WTC11 (cell line): ENCODE results near the gene C17orf67. TPM values are rescaled to one million over a fixed set of nuclear protein-coding genes. Genes with fewer than 3 reads are reported as not detected.

ENCODE experiments used
- ATAC-seq: fragments of 200-7000 bp; cut with Tn5 transposase; 2 replicates; pipeline ENCODE4 v1.10.0; 2021; ENCODE audit warnings: mild to moderate bottlenecking, moderate library complexity
- CTCF ChIA-PET: fragments of 300-600 bp; sonication (Branson Sonifier 250); formaldehyde crosslinking; loops from one replicate; lab custom pipeline; 2021; ENCODE audit warnings: antibody characterized with exemption; lab: Charles Lee
- POLR2A ChIA-PET: fragments of 350-600 bp; sonication (Branson Sonifier 250); formaldehyde crosslinking; loops from one replicate; lab custom pipeline; 2021; ENCODE audit warnings: antibody characterized with exemption; lab: Charles Lee
- DNase-seq: peaks from one replicate; pipeline ENCODE4 v3.0.0; 2021; ENCODE audit warnings: low spot score
- H3K27ac Mint-ChIP-seq: 2 replicates; pipeline ENCODE4 v1.8.0; 2021; ENCODE audit warnings: mixed read lengths
- H3K27me3 Mint-ChIP-seq: 2 replicates; pipeline ENCODE4 v1.8.0; 2021; ENCODE audit warnings: low read depth, mild to moderate bottlenecking, moderate library complexity, mixed read lengths
- H3K36me3 Mint-ChIP-seq: 2 replicates; pipeline ENCODE4 v1.8.0; 2021; ENCODE audit warnings: mixed read lengths
- H3K4me1 Mint-ChIP-seq: 2 replicates; pipeline ENCODE4 v1.8.0; 2022; ENCODE audit warnings: mixed read lengths
- H3K4me3 Mint-ChIP-seq: 2 replicates; pipeline ENCODE4 v1.8.0; 2021; ENCODE audit warnings: mild to moderate bottlenecking, moderate library complexity, mixed read lengths
- H3K9me3 Mint-ChIP-seq: 2 replicates; pipeline ENCODE4 v1.8.0; 2021; ENCODE audit warnings: mixed read lengths
- ATF2 ChIP-seq: sonication (generic); formaldehyde crosslinking; IDR thresholded peaks from 2 replicates; pipeline ENCODE4 v1.8.1; 2022; ENCODE audit warnings: low read depth, missing genetic modification reagents, borderline replicate concordance
- CREB1 ChIP-seq: sonication (generic); formaldehyde crosslinking; IDR thresholded peaks from 2 replicates; pipeline ENCODE4 v1.8.0; 2023; ENCODE audit warnings: mild to moderate bottlenecking, missing genetic modification reagents
- CTCF ChIP-seq: fragments of 200-600 bp; IDR thresholded peaks from 2 replicates; pipeline ENCODE4 v1.8.0; 2022; ENCODE audit warnings: antibody characterized with exemption
- ELF4 ChIP-seq: sonication (generic); formaldehyde crosslinking; IDR thresholded peaks from 2 replicates; pipeline ENCODE4 v1.8.1; 2022; ENCODE audit warnings: low read depth, mild to moderate bottlenecking, moderate library complexity, missing genetic modification reagents
- NFE2L1 ChIP-seq: sonication (generic); formaldehyde crosslinking; IDR thresholded peaks from 2 replicates; pipeline ENCODE4 v1.8.1; 2023; ENCODE audit warnings: missing genetic modification reagents
- NFYB ChIP-seq: sonication (generic); formaldehyde crosslinking; conservative IDR thresholded peaks from 2 replicates; pipeline ENCODE4 v1.8.0; 2022; ENCODE audit warnings: low read depth, missing genetic modification reagents
- NR2C2 ChIP-seq: sonication (generic); formaldehyde crosslinking; IDR thresholded peaks from 2 replicates; pipeline ENCODE4 v1.8.0; 2022; ENCODE audit warnings: mild to moderate bottlenecking, missing genetic modification reagents
- TCF7 ChIP-seq: sonication (generic); formaldehyde crosslinking; IDR thresholded peaks from 2 replicates; pipeline ENCODE4 v1.8.0; 2022; ENCODE audit warnings: mild to moderate bottlenecking, low read depth, missing genetic modification reagents, moderate library complexity
- ZMAT4 ChIP-seq: fragments of 250-450 bp; sonication (Bioruptor Pico); IDR thresholded peaks from 2 replicates; pipeline ENCODE4 v1.9.0; 2021; ENCODE audit warnings: mild to moderate bottlenecking
- ZNF138 ChIP-seq: sonication (generic); formaldehyde crosslinking; conservative IDR thresholded peaks from 2 replicates; pipeline ENCODE4 v1.8.1; 2022; ENCODE audit warnings: mild to moderate bottlenecking, moderate library complexity, missing genetic modification reagents
- ZNF232 ChIP-seq: sonication (generic); formaldehyde crosslinking; IDR thresholded peaks from 2 replicates; pipeline ENCODE4 v1.8.0; 2022; ENCODE audit warnings: mild to moderate bottlenecking, missing genetic modification reagents
- ZNF423 ChIP-seq: fragments of 250-450 bp; sonication (Bioruptor Pico); IDR thresholded peaks from 2 replicates; pipeline ENCODE4 v2.1.2; 2022; ENCODE audit warnings: mild to moderate bottlenecking, moderate library complexity
- total RNA-seq: library from RNA; stranded (reverse); gene quantifications from 3 replicates; pipeline ENCODE4 v1.2.3, GENCODE V29; 2021
- TF ChIP-seq, protein P1 (sequence below): fragments of 250-450 bp; sonication (Bioruptor Pico); IDR thresholded peaks from 2 replicates; pipeline ENCODE4 v2.1.2; 2022; ENCODE audit warnings: mild to moderate bottlenecking, moderate library complexity
- TF ChIP-seq, protein P2 (sequence below): sonication (generic); formaldehyde crosslinking; IDR thresholded peaks from 2 replicates; pipeline ENCODE4 v1.8.1; 2023; ENCODE audit warnings: mild to moderate bottlenecking, moderate library complexity, missing genetic modification reagents
- TF ChIP-seq, protein P3 (sequence below): sonication (generic); formaldehyde crosslinking; IDR thresholded peaks from 2 replicates; pipeline ENCODE4 v1.8.1; 2022; ENCODE audit warnings: mild to moderate bottlenecking, missing genetic modification reagents, moderate library complexity, borderline replicate concordance
- TF ChIP-seq, protein P4 (sequence below): sonication (generic); formaldehyde crosslinking; conservative IDR thresholded peaks from 2 replicates; pipeline ENCODE4 v1.8.1; 2023; ENCODE audit warnings: mild to moderate bottlenecking, low read depth, missing genetic modification reagents, moderate library complexity
- TF ChIP-seq, protein P5 (sequence below): sonication (generic); formaldehyde crosslinking; IDR thresholded peaks from 2 replicates; pipeline ENCODE4 v1.8.1; 2023; ENCODE audit warnings: mild to moderate bottlenecking, missing genetic modification reagents
- TF ChIP-seq, protein P6 (sequence below): sonication (generic); formaldehyde crosslinking; IDR thresholded peaks from 2 replicates; pipeline ENCODE4 v1.8.1; 2022; ENCODE audit warnings: mild to moderate bottlenecking, moderate library complexity, missing genetic modification reagents

The C17orf67 gene
- total RNA-seq, 1 experiment from 2014 or later, result 3.3 TPM

DNA sequence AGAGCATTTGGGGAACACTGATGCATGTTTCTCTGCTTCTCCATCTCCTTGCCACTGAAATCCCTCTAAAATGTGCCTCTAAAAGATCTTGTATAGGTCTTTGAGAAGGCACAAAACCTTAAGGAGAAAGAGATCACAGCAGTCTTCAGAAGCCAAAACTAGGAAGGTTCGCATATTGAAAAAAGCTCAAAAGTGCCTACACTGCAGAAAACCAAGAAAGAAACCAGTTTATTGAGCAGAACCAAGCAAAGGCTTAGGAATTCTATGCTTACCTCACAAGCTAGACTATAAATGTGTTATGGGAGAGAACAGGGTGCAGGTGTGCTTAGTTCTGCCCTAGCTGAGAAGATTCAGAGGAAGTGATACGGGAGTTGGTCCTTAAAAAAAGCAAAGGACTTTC is 16.9 kb upstream of the C17orf67 start (continued):
- TF ChIP-seq, protein P1, sequence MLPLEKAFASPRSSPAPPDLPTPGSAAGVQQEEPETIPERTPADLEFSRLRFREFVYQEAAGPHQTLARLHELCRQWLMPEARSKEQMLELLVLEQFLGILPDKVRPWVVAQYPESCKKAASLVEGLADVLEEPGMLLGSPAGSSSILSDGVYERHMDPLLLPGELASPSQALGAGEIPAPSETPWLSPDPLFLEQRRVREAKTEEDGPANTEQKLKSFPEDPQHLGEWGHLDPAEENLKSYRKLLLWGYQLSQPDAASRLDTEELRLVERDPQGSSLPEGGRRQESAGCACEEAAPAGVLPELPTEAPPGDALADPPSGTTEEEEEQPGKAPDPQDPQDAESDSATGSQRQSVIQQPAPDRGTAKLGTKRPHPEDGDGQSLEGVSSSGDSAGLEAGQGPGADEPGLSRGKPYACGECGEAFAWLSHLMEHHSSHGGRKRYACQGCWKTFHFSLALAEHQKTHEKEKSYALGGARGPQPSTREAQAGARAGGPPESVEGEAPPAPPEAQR (CRISPR knock-in tag), result no peak
- TF ChIP-seq, protein P2, sequence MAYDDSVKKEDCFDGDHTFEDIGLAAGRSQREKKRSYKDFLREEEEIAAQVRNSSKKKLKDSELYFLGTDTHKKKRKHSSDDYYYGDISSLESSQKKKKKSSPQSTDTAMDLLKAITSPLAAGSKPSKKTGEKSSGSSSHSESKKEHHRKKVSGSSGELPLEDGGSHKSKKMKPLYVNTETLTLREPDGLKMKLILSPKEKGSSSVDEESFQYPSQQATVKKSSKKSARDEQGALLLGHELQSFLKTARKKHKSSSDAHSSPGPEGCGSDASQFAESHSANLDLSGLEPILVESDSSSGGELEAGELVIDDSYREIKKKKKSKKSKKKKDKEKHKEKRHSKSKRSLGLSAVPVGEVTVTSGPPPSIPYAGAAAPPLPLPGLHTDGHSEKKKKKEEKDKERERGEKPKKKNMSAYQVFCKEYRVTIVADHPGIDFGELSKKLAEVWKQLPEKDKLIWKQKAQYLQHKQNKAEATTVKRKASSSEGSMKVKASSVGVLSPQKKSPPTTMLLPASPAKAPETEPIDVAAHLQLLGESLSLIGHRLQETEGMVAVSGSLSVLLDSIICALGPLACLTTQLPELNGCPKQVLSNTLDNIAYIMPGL (CRISPR knock-in tag), result no peak
- TF ChIP-seq, protein P3, sequence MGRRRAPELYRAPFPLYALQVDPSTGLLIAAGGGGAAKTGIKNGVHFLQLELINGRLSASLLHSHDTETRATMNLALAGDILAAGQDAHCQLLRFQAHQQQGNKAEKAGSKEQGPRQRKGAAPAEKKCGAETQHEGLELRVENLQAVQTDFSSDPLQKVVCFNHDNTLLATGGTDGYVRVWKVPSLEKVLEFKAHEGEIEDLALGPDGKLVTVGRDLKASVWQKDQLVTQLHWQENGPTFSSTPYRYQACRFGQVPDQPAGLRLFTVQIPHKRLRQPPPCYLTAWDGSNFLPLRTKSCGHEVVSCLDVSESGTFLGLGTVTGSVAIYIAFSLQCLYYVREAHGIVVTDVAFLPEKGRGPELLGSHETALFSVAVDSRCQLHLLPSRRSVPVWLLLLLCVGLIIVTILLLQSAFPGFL (CRISPR knock-in tag), result no peak
- TF ChIP-seq TCF7 (CRISPR knock-in tag), result no peak
- no peak for TF ChIP-seq ATF2 (CRISPR knock-in tag)
- no peak for TF ChIP-seq ZNF423 (CRISPR knock-in tag)
- TF ChIP-seq, protein P4, sequence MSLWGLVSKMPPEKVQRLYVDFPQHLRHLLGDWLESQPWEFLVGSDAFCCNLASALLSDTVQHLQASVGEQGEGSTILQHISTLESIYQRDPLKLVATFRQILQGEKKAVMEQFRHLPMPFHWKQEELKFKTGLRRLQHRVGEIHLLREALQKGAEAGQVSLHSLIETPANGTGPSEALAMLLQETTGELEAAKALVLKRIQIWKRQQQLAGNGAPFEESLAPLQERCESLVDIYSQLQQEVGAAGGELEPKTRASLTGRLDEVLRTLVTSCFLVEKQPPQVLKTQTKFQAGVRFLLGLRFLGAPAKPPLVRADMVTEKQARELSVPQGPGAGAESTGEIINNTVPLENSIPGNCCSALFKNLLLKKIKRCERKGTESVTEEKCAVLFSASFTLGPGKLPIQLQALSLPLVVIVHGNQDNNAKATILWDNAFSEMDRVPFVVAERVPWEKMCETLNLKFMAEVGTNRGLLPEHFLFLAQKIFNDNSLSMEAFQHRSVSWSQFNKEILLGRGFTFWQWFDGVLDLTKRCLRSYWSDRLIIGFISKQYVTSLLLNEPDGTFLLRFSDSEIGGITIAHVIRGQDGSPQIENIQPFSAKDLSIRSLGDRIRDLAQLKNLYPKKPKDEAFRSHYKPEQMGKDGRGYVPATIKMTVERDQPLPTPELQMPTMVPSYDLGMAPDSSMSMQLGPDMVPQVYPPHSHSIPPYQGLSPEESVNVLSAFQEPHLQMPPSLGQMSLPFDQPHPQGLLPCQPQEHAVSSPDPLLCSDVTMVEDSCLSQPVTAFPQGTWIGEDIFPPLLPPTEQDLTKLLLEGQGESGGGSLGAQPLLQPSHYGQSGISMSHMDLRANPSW (CRISPR knock-in tag), result no peak

- Mint-ChIP-seq H3K9me3 (no peaks in the 10 kb centered on the region), H3K4me3 (no peak overlapping the region), H3K27me3 (no peaks in the 10 kb centered on the region), H3K36me3 (peaks cover 15% of the 10 kb centered on the region), H3K27ac (no peak overlapping the region), H3K4me1 (no peaks in the 10 kb centered on the region)
- ATAC-seq (no peak), DNase-seq (no peak)
- POLR2A ChIA-PET, result no interaction called here
- CTCF ChIA-PET, result no interaction called here
- TF ChIP-seq CTCF (no peak), ZNF423 (CRISPR knock-in tag) (no peak), NFE2L1 (CRISPR knock-in tag) (no peak), NR2C2 (CRISPR knock-in tag) (no peak), ZNF138 (no peak), ZMAT4 (CRISPR knock-in tag) (no peak), CREB1 (CRISPR knock-in tag) (no peak), NFYB (CRISPR knock-in tag) (no peak), ZNF232 (CRISPR knock-in tag) (no peak), ELF4 (no peak)
- TF ChIP-seq, protein P5, sequence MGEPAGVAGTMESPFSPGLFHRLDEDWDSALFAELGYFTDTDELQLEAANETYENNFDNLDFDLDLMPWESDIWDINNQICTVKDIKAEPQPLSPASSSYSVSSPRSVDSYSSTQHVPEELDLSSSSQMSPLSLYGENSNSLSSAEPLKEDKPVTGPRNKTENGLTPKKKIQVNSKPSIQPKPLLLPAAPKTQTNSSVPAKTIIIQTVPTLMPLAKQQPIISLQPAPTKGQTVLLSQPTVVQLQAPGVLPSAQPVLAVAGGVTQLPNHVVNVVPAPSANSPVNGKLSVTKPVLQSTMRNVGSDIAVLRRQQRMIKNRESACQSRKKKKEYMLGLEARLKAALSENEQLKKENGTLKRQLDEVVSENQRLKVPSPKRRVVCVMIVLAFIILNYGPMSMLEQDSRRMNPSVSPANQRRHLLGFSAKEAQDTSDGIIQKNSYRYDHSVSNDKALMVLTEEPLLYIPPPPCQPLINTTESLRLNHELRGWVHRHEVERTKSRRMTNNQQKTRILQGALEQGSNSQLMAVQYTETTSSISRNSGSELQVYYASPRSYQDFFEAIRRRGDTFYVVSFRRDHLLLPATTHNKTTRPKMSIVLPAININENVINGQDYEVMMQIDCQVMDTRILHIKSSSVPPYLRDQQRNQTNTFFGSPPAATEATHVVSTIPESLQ, result no peak
- TF ChIP-seq, protein P6, sequence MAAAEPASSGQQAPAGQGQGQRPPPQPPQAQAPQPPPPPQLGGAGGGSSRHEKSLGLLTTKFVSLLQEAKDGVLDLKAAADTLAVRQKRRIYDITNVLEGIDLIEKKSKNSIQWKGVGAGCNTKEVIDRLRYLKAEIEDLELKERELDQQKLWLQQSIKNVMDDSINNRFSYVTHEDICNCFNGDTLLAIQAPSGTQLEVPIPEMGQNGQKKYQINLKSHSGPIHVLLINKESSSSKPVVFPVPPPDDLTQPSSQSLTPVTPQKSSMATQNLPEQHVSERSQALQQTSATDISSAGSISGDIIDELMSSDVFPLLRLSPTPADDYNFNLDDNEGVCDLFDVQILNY (CRISPR knock-in tag), result no peak
Observed at GRCh38 chr17:56849131-56849530, 15.4 kb upstream of the C17orf67 start.
